IPS-11a (cell line): ENCODE measurements around the gene TSNAXIP1.
"Not testable (repeated sequence)": the region's sequence is repeated elsewhere in the genome, so short reads cannot be mapped to it uniquely, and the experiment has no call there.

ENCODE experiments used
- H3K4me3 ChIP-seq: one replicate; pipeline ENCODE4 v1.5.1; 2013; ENCODE audit warnings: low read depth, low read length, control low read depth

Gene TSNAXIP1

DNA sequence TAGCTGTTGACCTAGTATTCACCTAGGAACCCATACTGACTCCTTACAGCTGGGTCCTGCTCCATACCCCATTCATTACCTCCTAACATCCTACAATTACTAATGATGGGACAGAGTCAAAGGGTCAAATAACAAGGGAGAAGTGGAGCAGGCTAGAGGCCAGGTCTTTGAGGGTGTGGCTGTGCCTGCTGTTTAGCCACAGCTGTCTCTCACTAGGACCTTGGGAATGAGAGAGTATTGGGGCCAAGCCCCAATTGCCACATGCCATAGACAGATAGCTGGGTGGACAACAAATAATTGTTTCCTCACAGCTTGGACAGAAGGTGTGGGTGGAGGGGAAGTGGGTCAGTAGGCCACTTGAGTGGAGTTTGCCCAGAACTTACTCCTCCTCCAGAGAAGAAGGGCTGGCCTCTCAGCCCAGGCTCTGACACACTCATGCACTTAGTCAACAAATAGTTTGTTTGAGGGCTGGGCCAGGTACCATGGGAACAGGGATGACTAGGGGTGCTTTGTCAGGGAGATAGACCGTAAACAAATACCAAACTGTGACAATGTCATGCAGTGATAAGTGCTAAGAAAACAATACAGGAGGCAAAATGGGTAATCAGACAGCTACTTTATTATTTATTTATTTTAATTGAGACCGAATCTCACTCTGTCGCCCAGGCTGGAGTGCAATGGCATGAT is 51.0 kb downstream of the TSNAXIP1 start:
- H3K4me3 ChIP-seq, result no peak overlapping the region

DNA sequence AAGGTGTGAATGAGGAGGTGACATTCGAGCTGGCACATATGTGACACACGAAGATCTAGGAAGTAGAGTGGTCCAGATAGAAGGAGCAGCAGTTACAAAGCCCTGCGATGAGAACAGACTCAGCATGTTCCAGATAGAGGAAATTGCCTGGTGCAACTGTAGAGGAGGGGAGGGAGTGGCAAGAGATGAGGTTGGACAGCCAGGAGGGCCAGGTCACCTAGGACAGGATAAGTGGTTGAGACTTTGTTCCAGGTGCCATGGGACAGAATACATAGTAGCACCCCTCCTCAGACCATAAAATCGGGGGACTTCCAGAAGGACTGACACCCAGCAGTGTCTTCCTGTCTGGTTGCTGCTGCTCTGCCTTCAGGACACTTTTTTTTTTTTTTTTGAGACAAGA is 51.8 kb downstream of the TSNAXIP1 start:
- H3K4me3 ChIP-seq, result no peak overlapping the region

DNA sequence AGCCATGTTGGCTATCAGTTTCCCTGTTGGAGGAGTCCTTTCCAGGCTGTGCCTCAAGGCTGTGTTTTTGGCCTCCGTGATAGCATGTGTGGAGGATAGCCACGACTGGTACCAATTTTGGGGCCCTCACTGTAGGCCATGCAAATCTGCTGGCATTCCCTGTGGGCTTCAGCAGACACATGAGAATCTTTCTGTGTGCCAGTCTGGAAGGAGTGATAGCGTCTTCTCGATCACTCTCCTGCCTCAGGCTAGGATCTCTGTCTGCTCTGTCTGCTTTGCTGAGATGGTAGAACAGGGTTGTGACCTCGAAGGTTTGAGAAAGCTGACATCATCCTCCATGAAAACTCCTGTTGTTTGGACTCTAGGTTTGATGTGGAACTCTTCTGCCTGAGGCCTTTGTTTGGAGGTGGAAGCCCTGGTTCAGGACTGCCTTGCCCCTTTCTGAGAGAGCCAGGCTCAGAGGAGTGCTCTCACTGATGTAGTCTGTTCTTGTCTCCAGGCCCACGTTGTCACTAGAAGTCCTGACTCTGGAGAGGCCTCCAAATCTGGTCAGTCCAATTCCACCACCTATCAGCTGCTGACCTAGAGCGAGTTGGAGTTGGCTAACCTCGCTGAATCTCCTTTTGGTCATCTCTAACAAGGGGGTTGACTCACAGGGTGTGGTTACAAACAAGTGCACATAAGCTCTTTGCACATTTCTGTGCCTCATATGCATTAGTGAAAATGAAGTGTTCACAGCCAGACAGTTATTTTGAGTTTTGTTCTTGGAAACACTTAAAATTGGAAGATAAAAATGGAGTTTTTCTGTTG is 54.1 kb downstream of the TSNAXIP1 start:
- no peak overlapping the region for H3K4me3 ChIP-seq

DNA sequence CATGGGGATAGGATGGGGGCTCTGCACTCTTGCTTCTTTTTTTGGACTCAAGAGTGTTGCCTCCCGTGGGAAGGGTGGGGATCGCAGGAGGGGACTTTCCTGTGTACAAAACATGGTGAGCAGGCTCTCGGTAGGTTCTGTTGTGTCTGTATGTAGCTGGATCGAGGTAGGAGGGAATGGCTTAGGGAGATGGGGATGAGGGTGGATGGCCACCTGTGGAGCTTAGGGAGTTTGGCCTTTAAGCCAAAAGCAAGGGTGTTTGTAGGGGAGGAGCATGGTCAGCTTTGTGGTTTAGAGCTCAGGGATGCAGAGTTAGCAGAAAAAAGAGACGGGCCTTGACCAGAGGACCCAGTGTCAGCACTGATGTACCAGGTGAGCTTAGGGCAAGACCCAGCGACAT is 55.2 kb downstream of the TSNAXIP1 start:
- no peak overlapping the region for H3K4me3 ChIP-seq

DNA sequence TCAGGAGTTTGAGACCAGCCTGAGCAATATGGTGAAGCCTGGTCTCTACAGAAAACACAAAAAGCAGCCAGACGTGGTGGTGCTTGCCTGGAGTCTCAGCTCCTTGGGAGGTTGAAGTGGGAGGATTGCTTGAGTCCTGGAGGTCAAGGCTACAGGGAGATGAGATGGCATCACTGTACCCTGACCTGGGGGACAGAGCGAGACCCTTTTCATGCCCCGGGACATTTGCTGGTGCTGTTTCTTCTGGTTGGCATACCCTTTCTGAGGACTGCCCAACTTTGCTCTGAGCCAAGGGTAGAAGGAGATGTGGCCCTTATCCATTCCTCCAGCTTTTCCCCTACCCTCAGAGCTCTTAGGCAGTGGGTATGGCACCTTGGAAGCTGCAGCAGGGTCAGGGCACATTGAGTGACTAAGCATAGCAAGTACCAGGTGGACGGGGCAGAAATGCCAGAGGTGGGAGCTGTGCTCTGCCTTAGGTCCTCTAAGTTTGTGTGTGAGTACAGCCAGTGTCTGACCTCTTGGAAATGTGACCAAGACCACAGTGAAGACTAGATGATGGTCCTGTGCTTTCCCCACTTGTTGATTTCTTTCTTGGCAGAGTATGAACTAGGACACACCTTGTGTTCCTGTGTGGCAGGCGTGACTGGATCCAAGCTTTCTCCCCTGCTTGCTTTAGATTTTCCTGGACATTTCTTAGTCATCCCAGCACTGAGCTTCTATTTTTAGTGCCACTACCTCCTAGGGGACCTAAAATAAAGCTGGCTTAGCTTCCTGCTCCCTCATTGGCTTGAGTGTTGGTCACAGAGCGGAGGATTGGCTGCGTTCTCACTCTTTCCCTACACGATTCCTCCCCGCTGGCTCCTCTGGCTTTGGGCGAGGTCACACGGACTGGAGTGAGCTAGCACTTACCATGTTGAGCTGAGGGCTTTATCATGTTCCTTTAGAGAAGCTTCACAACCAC is 56.2 kb downstream of the TSNAXIP1 start:
- no peak overlapping the region for H3K4me3 ChIP-seq

DNA sequence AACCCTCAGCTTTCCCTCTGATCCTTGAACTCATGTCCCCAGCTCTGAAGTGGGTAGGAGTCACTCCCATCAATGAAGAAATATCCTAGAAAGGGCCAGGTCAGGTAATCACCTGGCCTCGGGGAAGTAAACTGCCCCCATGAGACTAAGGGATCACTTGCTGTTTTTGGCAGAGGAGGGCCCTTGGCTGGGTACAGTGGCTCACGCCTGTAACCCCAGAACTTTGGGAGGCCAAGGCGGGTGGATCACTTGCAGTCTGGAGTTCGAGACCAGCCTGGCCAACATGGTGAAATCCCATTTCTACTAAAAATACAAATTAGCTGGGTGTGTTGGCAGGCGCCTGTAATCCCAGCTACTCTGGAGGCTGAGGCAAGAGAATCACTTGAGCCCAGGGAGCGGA is 57.4 kb downstream of the TSNAXIP1 start:
- not testable (repeated sequence) for H3K4me3 ChIP-seq

DNA sequence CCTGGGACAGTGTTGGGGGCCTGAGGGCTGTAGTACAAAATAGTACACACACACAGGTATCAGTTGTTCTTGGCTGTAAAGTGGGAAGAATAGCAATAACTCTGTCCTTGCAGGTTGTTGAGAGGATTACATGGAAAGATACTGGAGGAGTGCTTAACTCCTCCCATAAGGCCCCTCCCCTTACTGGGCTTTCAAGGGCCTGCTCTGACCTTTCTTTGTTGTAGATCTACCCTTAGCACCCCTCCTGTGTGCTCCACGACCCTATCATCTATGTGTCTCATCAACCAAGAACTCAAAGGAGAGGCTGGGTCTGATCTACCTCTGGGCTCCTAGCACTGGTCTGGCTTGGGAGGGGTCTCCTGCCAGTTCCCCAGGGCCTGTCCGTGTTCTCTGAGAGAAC is 57.9 kb downstream of the TSNAXIP1 start:
- H3K4me3 ChIP-seq, result no peak overlapping the region

DNA sequence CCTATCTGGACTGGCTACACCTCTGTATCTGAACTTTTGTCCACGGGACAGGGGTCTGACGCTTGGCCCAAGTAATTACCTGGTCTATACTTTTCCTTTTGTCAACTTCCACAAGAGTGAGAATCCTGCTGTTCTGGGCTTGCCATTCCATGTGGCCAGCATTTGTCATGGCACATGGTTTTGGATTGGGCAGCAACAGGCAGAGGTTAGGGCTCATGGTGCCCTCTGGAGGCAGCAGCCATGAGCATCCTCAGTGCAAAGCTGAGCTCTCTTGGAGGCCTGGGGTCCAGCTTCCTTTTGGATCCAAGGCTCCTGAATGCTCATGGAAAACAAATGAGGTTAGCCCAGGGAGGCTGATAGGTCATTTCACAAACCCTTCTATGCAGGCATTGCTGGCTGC is 58.6 kb downstream of the TSNAXIP1 start:
- no peak overlapping the region for H3K4me3 ChIP-seq

DNA sequence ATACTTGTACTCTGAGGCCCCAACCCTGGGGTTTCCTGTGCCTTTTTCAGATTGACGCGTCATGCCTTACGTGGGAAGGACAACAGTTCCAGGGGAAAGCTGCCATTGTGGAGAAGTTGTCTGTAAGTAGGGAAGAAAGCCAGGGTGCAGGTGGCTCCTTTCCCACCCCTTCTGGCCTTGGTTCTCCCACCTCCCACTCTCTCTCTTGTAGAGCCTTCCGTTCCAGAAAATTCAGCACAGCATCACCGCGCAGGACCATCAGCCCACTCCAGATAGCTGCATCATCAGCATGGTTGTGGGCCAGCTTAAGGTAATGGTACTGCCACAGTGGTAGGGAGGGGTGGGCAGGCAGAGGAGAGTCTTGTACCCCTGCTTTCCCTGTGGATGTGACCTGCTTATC is 61.6 kb downstream of the TSNAXIP1 start:
- no peak overlapping the region for H3K4me3 ChIP-seq

DNA sequence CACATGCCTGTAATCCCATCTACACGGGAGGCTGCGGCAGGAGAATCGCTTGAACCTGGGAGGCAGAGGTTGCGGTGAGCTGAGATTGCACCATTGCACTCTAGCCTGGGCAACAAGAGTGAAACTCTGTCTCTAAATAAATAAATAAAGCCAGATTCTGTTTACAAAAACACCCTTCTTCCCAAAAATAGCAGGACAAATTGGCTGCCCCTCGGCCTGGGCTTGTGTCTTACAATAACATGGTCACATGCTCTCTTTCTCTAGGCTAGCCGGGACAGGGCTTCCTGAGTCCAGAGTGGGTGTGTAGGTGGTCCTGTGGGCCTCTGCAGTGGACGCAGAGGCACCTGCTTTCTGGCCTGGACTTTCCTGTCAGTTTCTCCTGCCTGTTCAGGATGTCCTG is 63.0 kb downstream of the TSNAXIP1 start:
- H3K4me3 ChIP-seq, result no peak overlapping the region

DNA sequence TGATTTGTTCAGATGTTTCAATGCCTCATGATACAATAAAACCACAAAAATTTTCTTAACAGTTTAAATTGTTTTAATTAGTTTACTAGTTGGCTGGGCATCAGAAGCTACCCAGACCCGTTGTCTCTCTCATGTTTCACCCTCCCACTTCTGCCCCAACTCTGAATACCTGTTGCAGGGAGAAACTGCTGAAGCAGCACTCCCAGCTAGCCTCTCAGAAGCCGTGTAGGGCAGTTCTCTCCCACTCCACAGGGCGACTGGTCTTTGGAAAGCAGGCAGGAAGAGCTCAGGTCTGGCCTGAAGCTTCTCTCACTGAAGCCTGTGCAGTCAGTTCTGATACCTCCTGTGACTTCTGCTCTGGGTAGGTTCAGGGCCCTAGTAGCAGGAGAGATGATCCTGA is 64.6 kb downstream of the TSNAXIP1 start:
- no peak overlapping the region for H3K4me3 ChIP-seq

DNA sequence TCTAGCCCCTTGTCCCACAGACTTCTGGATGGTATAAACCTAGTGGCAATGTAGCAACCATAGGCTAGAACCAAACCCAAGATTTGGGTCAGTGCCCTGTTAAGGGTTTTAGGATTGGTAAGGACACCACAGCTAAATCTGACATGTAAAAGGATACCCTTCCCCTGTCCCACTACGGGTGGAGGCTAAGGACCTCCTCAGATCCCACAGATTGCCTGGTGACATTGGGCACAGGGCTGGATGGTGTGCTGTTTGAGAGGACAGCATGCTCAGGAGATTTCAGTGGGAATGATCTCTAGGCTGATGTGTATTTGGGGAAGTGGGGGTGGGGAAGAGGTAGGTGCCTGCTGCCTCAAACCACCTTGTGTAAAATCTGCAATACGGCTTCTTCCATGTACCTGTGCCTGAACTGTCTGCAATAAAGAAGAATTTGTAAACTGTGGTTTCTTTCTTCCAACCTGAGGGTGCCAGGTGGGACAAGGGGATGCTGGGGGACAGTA is 65.5 kb downstream of the TSNAXIP1 start:
- no peak overlapping the region for H3K4me3 ChIP-seq

DNA sequence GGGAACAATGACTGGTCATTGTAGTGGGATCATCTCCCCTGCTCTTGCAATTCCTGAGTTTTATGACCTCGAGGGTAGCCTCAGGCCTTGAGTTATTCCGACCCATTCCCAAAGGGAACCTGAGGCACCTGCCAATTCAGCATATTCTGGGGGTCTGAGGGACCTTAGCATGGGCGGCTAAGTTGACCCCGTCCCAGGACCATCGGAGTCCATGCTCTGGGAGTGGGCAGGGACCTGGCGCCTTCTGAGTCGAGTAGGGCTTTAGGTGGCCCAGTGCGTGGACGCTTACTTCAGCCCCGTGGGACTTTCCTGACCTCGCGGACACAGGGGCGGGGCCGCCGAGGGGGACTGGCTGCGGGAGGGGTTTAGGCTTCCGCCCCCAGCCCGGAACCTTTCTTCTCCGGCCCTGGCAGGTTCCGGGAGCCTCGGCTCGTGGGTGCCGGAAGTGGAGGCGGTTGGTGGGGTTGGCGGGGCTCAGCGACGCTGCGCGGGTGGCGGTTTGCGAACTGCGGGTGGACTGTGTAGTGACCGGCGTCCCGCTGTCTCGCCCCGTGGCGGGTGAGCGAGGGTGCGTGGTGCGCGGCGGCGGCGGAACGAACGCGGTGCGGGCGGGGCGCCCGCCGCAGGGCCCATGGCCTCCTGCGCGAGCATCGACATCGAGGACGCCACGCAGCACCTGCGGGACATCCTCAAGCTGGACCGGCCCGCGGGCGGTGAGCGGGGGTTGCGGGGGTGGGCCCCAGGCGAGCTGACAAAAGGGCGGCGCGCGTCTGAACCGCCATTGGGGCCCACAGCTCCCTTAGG is 66.1 kb downstream of the TSNAXIP1 start, which contains the start of gene EDC4:
TSS of gene EDC4 (plus strand) at position 422 of the 804 bp plus-strand sequence. CDS start at position 632, 210 bp downstream.
- peak within 1 kb of the TSS; percentile 90 for H3K4me3 ChIP-seq

DNA sequence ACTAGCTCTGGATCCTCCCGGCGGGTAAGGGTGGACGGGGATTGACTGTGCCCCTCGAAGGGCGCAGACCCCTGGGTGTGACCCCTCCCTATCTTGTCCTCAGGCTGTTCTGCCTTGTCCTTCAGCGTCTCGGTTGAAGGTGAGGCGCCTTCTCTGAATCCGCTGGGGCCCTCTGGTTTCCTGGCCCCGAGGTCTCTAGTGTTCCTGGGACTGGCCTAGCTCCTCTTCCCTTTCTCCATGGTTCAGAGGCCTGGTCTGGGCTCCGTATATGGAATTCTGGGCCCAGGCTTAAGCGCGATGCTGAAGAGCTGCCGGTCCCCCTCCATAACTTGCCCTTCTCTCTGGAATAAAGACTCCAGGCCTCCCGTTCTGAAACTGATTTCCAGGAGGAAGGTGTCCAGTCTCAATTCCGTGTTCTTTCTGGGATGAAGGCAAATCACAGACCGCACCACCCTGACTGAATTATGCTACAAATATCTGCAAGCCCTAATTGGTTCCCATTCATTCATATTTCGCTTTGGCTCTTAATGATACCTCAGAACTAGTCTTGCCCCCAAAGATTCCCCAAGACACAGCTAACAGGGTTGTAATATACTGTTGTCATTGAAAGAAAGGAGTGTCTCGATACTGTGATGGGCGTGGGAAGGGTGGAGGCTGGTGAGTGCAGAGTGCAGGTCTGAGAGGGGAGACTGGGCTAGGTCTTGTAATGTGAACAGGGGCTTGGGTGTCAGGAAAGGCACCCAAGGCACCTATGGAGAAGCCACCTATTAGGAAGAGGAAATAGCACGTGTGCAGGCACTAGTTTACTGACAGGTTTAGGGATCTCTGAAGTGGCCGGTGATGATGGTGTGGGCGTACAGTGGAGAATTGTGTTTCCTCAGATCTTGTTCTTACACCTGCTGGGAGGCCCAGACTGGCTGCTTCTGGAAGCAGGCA is 67.0 kb downstream of the TSNAXIP1 start:
- peak overlapping the region; percentile 90 for H3K4me3 ChIP-seq

DNA sequence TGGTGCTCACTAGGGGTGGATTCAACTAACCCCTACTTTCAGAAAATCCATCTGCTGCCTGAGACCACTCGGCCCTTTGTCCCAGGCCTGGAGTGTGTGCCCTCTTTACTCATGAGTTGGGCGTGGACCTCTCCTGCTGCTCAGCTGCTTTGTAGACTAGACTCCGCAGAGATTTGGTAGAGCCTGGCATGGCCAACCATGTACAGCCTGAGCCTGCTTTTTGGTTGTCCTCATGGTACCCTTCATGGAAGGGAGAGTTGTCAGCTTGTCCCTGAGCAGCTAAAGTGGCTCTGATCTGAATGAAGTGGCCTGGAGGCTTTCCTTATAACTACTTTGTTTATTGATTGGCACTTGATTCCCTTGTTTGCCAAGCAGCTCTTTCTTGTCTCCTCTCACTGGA is 67.7 kb downstream of the TSNAXIP1 start:
- H3K4me3 ChIP-seq, result no peak overlapping the region

DNA sequence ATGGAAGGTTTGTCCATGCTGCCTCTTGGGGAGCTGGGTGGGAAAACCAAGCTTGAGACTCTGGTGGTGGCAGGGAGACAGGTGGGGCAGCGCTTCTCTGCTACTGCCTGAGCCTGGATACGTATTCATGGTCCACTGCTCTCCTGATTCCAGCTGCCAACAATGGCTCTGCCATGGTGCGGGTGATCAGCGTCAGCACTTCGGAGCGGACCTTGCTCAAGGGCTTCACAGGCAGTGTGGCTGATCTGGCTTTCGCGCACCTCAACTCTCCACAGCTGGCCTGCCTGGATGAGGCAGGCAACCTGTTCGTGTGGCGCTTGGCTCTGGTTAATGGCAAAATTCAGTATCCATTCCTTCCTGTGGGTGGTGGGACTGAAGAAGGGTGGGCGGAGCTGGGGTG is 70.4 kb downstream of the TSNAXIP1 start:
- no peak overlapping the region for H3K4me3 ChIP-seq
